Body of pancreas (tissue), 4 donors: ENCODE data around the gene NTSR2.

Experiments used
- POLR2A ChIP-seq, 3 donors: fragments of 450-650 bp; IDR thresholded peaks; one replicate each; pipeline ENCODE4 v1.6.1; 2016; ENCODE audit warnings: antibody characterized with exemption in 3 of 3, mild to moderate bottlenecking in 2 of 3
- TF ChIP-seq, protein P1 (sequence below), 7 experiments: fragments of 450-650 bp in 4 of 7; fragments of 200-600 bp in 3 of 7; sonication (generic) in 3 of 7; IDR thresholded peaks; one replicate each; pipeline ENCODE4 v1.5.1; 2016 to 2019; ENCODE audit warnings: antibody characterized with exemption in 7 of 7

- TF ChIP-seq, protein P1, sequence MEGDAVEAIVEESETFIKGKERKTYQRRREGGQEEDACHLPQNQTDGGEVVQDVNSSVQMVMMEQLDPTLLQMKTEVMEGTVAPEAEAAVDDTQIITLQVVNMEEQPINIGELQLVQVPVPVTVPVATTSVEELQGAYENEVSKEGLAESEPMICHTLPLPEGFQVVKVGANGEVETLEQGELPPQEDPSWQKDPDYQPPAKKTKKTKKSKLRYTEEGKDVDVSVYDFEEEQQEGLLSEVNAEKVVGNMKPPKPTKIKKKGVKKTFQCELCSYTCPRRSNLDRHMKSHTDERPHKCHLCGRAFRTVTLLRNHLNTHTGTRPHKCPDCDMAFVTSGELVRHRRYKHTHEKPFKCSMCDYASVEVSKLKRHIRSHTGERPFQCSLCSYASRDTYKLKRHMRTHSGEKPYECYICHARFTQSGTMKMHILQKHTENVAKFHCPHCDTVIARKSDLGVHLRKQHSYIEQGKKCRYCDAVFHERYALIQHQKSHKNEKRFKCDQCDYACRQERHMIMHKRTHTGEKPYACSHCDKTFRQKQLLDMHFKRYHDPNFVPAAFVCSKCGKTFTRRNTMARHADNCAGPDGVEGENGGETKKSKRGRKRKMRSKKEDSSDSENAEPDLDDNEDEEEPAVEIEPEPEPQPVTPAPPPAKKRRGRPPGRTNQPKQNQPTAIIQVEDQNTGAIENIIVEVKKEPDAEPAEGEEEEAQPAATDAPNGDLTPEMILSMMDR (IDR thresholded peaks at IDR 0.05): no peak
- TF ChIP-seq POLR2A (IDR thresholded peaks at IDR 0.05): no peak
These were observed 22.0 kb downstream of the NTSR2 start for GRCh38 chr2:11647834-11648600.
